ENCODE results near the gene PBX1. TPM values are rescaled to one million over a fixed set of nuclear protein-coding genes. Genes with fewer than 3 reads are reported as not detected.

The PBX1 gene
- total RNA-seq, 1 donor from 2014 or later, result 719 TPM

- no peaks in the 10 kb centered on the region for H3K27me3 Mint-ChIP-seq (ENCODE audit: low read depth)
- peaks cover 15% of the 10 kb centered on the region for H3K36me3 Mint-ChIP-seq
- DNase-seq (ENCODE audit: low spot score in 2 of 2, unreplicated experiment in 2 of 2), result no peak
- TF ChIP-seq, protein P1, sequence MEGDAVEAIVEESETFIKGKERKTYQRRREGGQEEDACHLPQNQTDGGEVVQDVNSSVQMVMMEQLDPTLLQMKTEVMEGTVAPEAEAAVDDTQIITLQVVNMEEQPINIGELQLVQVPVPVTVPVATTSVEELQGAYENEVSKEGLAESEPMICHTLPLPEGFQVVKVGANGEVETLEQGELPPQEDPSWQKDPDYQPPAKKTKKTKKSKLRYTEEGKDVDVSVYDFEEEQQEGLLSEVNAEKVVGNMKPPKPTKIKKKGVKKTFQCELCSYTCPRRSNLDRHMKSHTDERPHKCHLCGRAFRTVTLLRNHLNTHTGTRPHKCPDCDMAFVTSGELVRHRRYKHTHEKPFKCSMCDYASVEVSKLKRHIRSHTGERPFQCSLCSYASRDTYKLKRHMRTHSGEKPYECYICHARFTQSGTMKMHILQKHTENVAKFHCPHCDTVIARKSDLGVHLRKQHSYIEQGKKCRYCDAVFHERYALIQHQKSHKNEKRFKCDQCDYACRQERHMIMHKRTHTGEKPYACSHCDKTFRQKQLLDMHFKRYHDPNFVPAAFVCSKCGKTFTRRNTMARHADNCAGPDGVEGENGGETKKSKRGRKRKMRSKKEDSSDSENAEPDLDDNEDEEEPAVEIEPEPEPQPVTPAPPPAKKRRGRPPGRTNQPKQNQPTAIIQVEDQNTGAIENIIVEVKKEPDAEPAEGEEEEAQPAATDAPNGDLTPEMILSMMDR (IDR thresholded peaks at IDR 0.05; ENCODE audit: unreplicated experiment), result no peak
- H3K27ac Mint-ChIP-seq, result peak overlapping the region; percentile 88
- H3K4me1 Mint-ChIP-seq, result peaks cover 70% of the 10 kb centered on the region
- H3K9me3 Mint-ChIP-seq, result no peaks in the 10 kb centered on the region
- no peak overlapping the region for H3K4me3 Mint-ChIP-seq
These were observed 113.6 kb downstream of the PBX1 start for GRCh38 chr1:164672588-164672987.

GRCh38 chr1:164673584-164674214 is 114.7 kb downstream of the PBX1 start:
- no peak for DNase-seq (ENCODE audit: low spot score in 2 of 2, unreplicated experiment in 2 of 2)
- H3K27me3 Mint-ChIP-seq (ENCODE audit: low read depth), result no peaks in the 10 kb centered on the region
- TF ChIP-seq, protein P1 (IDR thresholded peaks at IDR 0.05; ENCODE audit: unreplicated experiment), result peak; percentile 69
- no peak overlapping the region for H3K4me3 Mint-ChIP-seq
- peaks cover 70% of the 10 kb centered on the region for H3K4me1 Mint-ChIP-seq
- H3K27ac Mint-ChIP-seq, result no peak overlapping the region
- no peaks in the 10 kb centered on the region for H3K9me3 Mint-ChIP-seq
- H3K36me3 Mint-ChIP-seq, result peaks cover 22% of the 10 kb centered on the region

DNA sequence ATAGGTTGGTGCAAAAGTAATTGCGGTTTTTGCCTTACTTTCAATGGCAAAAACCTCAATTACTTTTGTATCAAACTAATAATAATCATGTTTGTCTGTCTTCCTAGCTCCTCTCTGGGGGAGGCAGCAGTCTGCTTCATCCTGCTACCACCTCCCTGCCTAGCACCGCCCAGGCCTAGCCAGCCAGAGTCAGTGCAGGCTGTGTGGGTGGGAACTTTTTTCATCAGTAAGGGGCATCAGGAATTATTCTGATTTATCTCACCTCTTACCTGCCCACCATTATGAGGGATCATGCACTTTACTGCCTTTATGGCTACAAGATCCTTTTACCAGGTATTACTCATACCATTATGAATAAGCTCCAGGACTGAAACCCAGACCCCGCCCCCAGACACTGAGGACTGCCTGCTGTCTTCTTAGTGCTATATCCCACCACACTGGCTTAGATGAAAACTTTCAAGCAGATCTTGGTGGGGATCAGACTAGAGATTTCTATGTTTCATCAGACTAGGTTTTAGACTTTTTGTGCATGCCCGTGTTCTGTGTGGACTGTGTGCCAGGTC is 116.4 kb downstream of the PBX1 start:
- Mint-ChIP-seq H3K27ac (peak overlapping the region; percentile 81), H3K36me3 (peaks cover 23% of the 10 kb centered on the region), H3K9me3 (no peaks in the 10 kb centered on the region), H3K4me3 (no peak overlapping the region), H3K27me3 (ENCODE audit: low read depth) (no peaks in the 10 kb centered on the region), H3K4me1 (peaks cover 63% of the 10 kb centered on the region)
- no peak for DNase-seq (ENCODE audit: low spot score in 2 of 2, unreplicated experiment in 2 of 2)
- TF ChIP-seq, protein P1 (IDR thresholded peaks at IDR 0.05; ENCODE audit: unreplicated experiment), result no peak

DNA sequence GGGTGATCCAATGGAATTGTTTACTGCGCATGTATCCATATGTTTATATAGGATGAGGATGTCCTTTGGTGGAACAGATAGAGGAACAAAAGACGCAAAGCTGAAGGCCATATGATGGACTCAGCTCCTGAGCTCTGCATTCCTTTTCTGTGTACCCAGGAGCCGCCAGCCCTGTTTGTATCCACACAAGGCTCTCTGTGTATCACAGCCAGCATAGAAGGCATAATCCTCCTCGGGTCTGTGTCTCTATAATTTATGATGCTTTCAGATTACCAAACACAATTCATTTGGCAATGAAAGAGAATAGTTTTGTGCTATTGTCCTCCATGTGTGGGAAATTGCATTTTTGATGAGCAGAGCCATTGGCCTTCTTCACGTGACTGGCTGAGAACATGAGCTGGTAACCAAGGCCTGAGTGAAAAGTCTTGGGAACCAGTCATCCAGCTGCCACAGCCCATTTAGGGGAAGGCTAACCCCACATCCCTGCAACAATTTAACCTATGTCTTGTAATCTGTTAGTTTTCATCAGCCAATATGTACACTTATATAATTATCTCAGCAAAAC is 119.2 kb downstream of the PBX1 start:
- Mint-ChIP-seq H3K27ac (peak overlapping the region; percentile 41), H3K4me3 (no peak overlapping the region), H3K36me3 (peaks cover 25% of the 10 kb centered on the region), H3K9me3 (no peaks in the 10 kb centered on the region), H3K27me3 (ENCODE audit: low read depth) (no peaks in the 10 kb centered on the region), H3K4me1 (peaks cover 57% of the 10 kb centered on the region)
- TF ChIP-seq, protein P1 (IDR thresholded peaks at IDR 0.05; ENCODE audit: unreplicated experiment), result no peak
- DNase-seq (ENCODE audit: low spot score in 2 of 2, unreplicated experiment in 2 of 2), result no peak

DNA sequence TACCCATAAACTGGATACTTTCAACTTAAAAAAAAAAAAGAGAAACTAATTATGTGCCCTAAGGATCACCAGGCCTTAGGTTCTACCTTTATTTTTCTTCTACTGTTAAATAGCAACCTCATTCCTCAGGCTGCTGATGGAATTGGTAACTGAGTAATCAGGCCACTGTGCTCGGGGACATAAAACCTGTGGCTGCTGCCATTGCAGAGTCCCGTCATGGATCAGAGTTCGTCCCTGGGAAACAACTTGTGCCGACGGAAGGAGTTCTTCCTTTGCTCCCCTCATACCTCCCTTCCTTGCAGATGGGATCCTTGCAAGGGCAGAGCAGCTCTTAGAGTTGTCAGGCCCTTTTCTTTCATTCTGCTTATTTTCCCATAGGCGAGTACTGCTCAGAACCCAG is 123.6 kb downstream of the PBX1 start:
- no peaks in the 10 kb centered on the region for H3K9me3 Mint-ChIP-seq
- peaks cover 35% of the 10 kb centered on the region for H3K36me3 Mint-ChIP-seq
- TF ChIP-seq, protein P1 (IDR thresholded peaks at IDR 0.05; ENCODE audit: unreplicated experiment), result no peak
- peak overlapping the region; percentile 96 for H3K27ac Mint-ChIP-seq
- no peak overlapping the region for H3K4me3 Mint-ChIP-seq
- peaks cover 70% of the 10 kb centered on the region for H3K4me1 Mint-ChIP-seq
- H3K27me3 Mint-ChIP-seq (ENCODE audit: low read depth), result no peaks in the 10 kb centered on the region
- DNase-seq (ENCODE audit: low spot score in 2 of 2, unreplicated experiment in 2 of 2), result no peak
